HG03342 (cell line): ENCODE results near the gene RCN1.

ENCODE experiments used
- ATAC-seq: cut with Tn5 transposase; IDR thresholded peaks from one replicate; pipeline ENCODE4 v1.9.1; 2021; ENCODE audit warnings: mild to moderate bottlenecking, moderate library complexity; ENCODE audit not compliant: unreplicated experiment

The RCN1 gene

DNA sequence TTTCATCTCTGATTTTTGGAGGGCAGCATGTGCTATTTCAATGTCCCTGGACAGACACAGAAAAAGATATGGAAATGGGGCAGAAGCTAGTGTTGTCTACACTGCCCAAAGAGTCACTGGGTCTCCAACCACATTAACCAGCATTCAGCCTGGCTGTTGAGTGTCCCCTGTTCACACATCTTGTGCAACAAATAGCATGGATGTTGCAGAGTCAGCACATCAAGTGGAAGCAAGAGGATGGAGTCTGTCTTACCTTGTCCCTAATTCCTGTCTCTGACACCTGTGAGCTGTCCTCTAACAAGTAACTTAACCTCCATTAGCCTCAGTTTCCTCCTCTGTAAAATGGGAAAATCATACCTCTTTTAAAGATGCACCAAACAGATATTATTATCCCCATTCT lies 60.2 kb downstream of the RCN1 start:
- no peak for ATAC-seq

DNA sequence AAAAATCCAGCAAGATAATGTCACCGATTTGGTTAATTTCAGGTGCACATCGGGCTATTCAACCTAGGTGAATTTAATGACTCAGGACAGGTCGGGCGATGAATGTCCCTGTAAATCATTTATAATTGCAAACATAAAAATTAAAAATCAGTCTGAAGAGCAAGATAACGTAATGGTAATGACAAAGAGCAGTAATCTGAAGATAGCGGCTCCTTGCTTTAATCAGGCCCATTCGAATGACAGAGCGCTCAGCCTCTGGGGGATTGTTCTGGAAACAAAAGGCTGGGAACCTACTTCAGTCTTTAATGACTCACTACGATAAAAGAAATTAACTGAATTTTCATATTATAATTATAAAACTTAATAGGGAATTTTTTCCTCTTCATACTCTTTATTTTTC lies 61.3 kb downstream of the RCN1 start:
- ATAC-seq = no peak

DNA sequence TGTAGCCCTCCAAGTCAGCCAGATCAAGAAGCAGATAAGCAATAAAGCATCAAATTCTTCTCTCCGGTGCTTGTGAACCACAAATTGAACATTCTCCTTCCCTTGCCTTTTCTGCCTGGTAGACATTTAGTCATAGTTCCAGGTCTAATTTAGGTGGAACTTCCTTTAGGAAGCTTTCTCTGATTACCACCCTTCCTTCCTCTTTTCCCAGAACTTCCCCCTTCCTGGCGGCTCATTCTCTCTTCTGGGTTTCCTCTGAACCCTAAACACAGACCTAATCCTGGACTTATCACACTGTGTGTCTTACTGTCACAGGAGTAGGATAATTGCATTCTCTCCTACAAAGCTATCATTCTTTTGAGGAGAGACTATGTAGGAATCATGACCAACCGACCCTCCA lies 61.9 kb downstream of the RCN1 start:
- ATAC-seq = no peak

DNA sequence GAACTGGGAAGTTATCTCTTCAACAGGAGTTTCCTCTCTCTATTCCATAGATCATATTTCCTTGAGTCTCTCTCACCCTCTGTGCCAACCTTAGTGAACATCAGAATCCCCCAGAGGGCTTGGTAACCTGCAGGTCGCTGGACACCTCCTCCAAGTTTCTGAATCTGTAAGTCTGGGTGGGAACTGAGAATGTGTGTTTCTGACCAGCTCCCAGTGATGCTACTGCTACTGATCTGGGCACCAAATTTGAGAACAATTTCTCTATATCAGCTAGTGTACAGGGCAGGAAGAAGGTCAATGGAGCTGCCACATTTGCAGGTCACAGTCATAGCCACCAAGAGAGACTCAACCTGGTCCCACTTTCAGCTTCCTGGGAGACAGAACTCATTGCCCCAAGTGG lies 62.9 kb downstream of the RCN1 start:
- ATAC-seq = no peak

DNA sequence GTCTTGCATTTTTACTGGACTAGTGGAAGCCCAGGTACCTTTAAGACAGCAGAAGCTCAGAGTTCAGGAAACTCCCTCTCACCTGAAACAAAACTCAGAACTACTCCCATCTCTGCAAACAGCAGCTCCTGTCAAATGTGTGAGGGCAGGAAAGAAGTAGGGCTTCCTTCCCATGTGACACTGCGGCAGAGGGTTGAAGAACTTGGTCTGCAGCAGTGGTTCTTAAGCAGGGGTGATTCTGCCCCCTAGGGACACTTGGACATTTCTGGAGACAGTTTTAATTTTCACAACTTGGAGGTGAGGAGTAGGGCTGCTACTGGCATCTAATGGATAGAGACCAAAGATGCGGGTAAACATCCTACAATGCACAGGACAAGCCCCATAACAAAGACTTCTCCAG lies 63.4 kb downstream of the RCN1 start:
- no peak for ATAC-seq
